Right ventricle myocardium superior (tissue), 1 donor: ENCODE results near the gene SEH1L. TPM values are rescaled to one million over a fixed set of nuclear protein-coding genes. Genes with fewer than 3 reads are reported as not detected.
A peak's percentile ranks its signal among the peaks of the same experiment; 100 is the strongest.

Source experiments
- ATAC-seq: fragments of 200-7000 bp; cut with Tn5 transposase; one replicate; pipeline ENCODE4 v1.9.1; 2020; ENCODE audit warnings: mild to moderate bottlenecking; ENCODE audit not compliant: poor library complexity
- DNase-seq: peaks from one replicate; pipeline ENCODE4 v3.0.0-alpha.2; 2020
- intact Hi-C: fragments of 100-400 bp; cut with DNase I; formaldehyde crosslinking; loops from one replicate; pipeline ENCODE4 v1.11.2; 2022
- total RNA-seq: library from RNA; stranded (reverse); fragmentation: NEBNext Ultra II Directional; extraction: Animal tissue kit (Norgen Biotek cat#: 25700); gene quantifications from one replicate; pipeline ENCODE4 v1.2.1, GENCODE V29; 2021
- donor health status: DM: no; HTN: yes; CAD: no; lungs with severe emphysema.

SEH1L gene
- total RNA-seq, 1 donor from 2014 or later = 17.3 TPM

- ATAC-seq = no peak
- no peak for DNase-seq
- intact Hi-C loops = no loop called here
Observed at GRCh38 chr18:13017247-13017875, 69.5 kb downstream of the SEH1L start.

- intact Hi-C loops = no loop called here
- DNase-seq (no peak), ATAC-seq (no peak)
Observed at GRCh38 chr18:13018374-13018773, 70.6 kb downstream of the SEH1L start.

GRCh38 chr18:13019301-13019700 is 71.5 kb downstream of the SEH1L start:
- DNase-seq (no peak), ATAC-seq (no peak)
- intact Hi-C loops = no loop called here

GRCh38 chr18:13022644-13023043 is 74.8 kb downstream of the SEH1L start:
- ATAC-seq = no peak
- intact Hi-C loops = no loop called here
- no peak for DNase-seq

- DNase-seq = no peak
- ATAC-seq = no peak
- intact Hi-C loops = no loop called here
Observed at GRCh38 chr18:13025233-13025632, 77.4 kb downstream of the SEH1L start.

GRCh38 chr18:13026583-13027270 is 78.9 kb downstream of the SEH1L start:
- intact Hi-C loops = no loop called here
- DNase-seq (no peak), ATAC-seq (peak; percentile 18)

DNA sequence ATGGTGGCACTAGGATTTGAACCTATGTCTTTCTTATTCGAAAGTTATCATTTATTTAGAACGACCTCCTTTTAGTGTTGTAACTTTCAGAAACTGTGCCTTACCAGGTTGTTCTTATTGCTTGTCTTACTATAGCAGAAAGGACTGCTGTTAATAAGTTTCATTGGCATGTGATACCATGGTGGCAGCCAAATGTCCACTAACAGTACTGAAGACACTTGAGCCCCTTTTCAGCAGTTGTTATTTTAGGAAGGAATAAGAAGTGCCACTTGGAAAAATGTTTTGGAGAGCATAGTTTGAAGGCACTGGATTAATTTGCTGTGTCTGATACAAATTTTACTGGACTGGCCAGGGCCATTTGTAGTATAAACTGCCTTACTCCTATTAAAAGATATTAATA is 81.1 kb downstream of the SEH1L start:
- ATAC-seq = peak; percentile 89
- intact Hi-C loops = no loop called here
- no peak for DNase-seq

- DNase-seq (no peak), ATAC-seq (no peak)
- intact Hi-C loops = no loop called here
Observed at GRCh38 chr18:13032173-13032572, 84.4 kb downstream of the SEH1L start.

GRCh38 chr18:13035249-13035914 is 87.6 kb downstream of the SEH1L start:
- DNase-seq = no peak
- ATAC-seq = no peak
- intact Hi-C loops = no loop called here

DNA sequence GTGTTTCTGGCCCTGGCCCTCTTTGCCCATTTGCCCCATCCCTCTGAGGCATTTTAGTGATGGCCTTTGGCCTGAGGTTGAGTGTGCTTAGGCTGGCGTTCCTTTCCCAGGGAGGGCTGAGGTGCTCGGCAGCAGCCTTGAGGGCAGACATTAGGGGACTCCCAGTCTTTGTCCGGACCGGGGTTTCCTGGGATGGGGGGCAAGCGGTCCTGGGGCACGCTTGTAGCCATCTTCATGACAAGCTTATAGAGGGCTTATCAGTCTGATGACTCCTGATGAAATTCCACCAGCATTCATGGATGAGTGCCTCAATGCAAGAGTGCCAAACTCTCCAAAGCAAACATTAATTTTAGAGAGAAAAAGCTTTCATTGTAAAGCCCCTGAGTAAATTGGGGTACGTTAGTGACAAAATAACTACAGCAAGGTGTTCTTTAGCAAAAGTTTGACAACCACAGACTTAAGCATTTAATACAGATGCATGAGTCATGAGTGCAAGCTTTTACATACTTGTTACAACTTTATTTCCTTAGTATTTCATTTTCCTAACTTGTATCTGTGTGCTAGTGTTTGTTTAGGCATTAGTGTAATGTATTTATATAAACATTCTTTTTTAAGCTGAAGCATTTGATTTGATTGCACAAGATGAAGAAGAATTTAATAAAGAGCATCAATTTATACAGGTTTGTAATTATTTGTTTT is 89.0 kb downstream of the SEH1L start:
- intact Hi-C loops = no loop called here
- DNase-seq = no peak
- ATAC-seq = no peak

Other genes with a start within 250 kb of the SEH1L start
- gene CEP76, start 245.3 kb upstream of the SEH1L start, total RNA-seq = 2.4 TPM
- 42.6 TPM for gene PSMG2, start 245.0 kb upstream of the SEH1L start, total RNA-seq
- gene PTPN2, start 63.8 kb upstream of the SEH1L start, total RNA-seq = 9.5 TPM
- 22.3 TPM for gene CEP192, start 43.4 kb downstream of the SEH1L start, total RNA-seq